HL-60 (cell line): Measurements from ENCODE around the gene TMEM80.

Experiments
- POLR2AphosphoS5 ChIP-seq: IDR thresholded peaks from 2 replicates; pipeline ENCODE4 v1.6.1; 2012; ENCODE audit warnings: low read depth
- TF ChIP-seq, protein P1 (sequence below): IDR thresholded peaks from one replicate; pipeline ENCODE4 v1.5.1; 2011; ENCODE audit warnings: low read length, control low read depth, inconsistent platforms; ENCODE audit not compliant: insufficient read depth
- TF ChIP-seq, protein P2 (sequence below): IDR thresholded peaks from 2 replicates; pipeline ENCODE4 v1.6.1; 2012; ENCODE audit warnings: low read depth; ENCODE audit not compliant: insufficient replicate concordance

DNA sequence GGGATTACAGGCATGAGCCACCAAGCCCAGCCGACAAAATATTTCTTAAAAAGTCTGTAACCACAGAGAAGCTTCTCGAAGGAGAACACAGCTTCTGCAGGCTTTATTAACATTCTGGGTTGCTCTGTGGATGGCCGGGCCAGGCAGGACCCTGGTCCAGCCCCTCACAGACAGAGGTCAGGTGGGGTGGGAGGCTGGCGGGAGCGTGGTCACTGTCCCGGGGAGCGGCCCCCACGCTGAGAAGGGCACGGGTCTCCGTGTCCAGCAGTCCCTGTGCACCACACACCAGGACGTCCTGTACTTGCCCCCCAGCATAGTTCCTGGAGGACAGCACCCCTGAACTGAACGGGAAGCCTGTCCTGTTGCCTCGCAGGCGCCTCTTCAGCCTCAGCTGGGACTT lies 39.2 kb upstream of the TMEM80 start:
- TF ChIP-seq, protein P1, sequence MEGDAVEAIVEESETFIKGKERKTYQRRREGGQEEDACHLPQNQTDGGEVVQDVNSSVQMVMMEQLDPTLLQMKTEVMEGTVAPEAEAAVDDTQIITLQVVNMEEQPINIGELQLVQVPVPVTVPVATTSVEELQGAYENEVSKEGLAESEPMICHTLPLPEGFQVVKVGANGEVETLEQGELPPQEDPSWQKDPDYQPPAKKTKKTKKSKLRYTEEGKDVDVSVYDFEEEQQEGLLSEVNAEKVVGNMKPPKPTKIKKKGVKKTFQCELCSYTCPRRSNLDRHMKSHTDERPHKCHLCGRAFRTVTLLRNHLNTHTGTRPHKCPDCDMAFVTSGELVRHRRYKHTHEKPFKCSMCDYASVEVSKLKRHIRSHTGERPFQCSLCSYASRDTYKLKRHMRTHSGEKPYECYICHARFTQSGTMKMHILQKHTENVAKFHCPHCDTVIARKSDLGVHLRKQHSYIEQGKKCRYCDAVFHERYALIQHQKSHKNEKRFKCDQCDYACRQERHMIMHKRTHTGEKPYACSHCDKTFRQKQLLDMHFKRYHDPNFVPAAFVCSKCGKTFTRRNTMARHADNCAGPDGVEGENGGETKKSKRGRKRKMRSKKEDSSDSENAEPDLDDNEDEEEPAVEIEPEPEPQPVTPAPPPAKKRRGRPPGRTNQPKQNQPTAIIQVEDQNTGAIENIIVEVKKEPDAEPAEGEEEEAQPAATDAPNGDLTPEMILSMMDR, result no peak
- TF ChIP-seq POLR2AphosphoS5, result no peak
- TF ChIP-seq, protein P2, sequence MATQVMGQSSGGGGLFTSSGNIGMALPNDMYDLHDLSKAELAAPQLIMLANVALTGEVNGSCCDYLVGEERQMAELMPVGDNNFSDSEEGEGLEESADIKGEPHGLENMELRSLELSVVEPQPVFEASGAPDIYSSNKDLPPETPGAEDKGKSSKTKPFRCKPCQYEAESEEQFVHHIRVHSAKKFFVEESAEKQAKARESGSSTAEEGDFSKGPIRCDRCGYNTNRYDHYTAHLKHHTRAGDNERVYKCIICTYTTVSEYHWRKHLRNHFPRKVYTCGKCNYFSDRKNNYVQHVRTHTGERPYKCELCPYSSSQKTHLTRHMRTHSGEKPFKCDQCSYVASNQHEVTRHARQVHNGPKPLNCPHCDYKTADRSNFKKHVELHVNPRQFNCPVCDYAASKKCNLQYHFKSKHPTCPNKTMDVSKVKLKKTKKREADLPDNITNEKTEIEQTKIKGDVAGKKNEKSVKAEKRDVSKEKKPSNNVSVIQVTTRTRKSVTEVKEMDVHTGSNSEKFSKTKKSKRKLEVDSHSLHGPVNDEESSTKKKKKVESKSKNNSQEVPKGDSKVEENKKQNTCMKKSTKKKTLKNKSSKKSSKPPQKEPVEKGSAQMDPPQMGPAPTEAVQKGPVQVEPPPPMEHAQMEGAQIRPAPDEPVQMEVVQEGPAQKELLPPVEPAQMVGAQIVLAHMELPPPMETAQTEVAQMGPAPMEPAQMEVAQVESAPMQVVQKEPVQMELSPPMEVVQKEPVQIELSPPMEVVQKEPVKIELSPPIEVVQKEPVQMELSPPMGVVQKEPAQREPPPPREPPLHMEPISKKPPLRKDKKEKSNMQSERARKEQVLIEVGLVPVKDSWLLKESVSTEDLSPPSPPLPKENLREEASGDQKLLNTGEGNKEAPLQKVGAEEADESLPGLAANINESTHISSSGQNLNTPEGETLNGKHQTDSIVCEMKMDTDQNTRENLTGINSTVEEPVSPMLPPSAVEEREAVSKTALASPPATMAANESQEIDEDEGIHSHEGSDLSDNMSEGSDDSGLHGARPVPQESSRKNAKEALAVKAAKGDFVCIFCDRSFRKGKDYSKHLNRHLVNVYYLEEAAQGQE, result no peak
